Activated CD8-positive, alpha-beta memory T cell treated with anti-CD3 and anti-CD28 coated beads, Interleukin-2, amount 50 U/mL, for 4 hours (primary cell): ENCODE data around the gene LYSMD2.
A peak's percentile ranks its signal among the peaks of the same experiment; 100 is the strongest.
"Not testable (repeated sequence)": the region's sequence is repeated elsewhere in the genome, so short reads cannot be mapped to it uniquely, and the experiment has no call there.

Source experiments
- DNase-seq: peaks from one replicate; pipeline ENCODE4 v3.0.0-alpha.2; 2020

The LYSMD2 gene, protein sequence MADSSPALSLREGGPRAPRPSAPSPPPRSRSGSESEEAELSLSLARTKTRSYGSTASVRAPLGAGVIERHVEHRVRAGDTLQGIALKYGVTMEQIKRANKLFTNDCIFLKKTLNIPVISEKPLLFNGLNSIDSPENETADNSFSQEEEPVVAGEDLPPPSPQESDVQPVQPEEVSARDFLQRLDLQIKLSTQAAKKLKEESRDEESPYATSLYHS

DNA sequence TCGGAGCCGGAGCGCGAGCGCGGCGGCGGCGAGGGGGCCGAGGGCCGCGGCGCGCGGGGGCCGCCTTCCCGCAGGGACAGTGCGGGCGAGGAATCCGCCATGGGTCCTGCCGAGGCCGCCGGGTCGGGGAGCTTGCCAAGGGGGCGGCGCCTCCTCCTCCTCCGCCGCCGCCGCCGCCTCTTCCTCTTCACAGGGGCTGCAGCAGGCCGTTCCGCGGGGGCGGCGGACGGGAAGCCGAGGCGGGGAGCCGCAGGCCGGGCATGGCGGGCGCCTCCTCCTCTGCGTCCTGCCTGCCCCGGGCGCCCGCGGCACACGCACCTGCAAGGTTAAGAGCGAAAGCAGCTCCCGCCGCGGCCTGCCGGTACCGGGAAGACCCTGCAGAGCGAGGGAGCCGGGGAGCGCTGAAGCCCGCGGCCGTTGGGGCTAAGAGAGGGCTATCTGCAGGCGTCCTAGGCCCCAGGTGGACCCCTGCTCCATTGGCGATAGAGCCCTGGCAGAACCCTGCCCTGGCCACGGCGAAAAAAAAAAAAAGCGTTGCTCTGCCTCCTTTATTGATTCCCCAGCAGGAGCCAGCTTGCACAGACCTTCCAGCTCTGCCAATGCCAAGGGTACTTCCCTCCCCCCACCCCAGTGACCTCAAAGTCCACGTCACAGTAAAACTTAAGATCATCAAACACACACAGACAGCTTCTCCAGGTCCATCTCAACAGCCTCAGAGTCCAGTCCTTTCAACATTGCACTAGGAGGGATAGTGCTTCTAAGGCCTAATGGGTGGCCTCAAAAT lies at the start of gene LYSMD2:
LYSMD2 (minus strand) TSS at position 134 of the 784 bp plus-strand sequence; CDS start at position 101, 33 bp downstream.
- peak; percentile 79 for DNase-seq

DNA sequence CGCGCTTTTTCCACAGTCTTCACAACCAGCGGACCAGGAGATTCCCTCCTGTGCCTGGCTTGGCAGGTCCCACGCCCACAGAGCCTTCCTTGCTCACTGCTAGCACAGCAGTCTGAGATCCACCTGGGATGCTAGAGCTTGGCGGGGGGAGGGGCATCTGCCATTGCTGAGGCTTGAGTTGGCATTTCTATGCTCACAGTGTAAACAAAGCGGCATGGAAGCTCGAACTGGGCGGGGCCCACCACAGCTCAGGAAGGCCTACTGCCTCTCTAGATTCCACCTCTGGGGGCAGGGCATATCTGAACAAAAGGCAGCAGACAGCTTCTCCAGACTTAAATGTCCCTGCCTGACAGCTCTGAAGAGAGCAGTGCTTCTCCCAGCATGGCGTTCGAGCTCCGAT lies 49.7 kb upstream of the LYSMD2 start:
- DNase-seq, result not testable (repeated sequence)

DNA sequence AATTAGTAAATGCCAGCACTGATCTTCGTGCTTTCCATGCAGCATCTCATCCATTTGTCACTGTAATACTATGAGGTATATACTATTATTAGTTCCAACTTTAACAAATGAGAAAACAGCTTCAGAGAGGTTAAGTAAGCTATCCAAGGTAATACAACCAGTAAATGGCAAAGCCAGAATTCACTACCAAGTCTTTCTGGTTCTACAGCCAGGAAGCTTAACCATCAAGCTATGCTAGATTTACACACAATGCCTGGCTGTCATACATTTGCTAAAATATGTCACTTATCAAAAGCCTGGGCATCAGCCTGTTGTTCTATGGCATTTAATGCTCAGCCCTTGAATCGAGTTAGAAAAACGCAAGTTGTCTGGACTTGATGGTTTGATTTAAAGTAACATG lies 46.5 kb upstream of the LYSMD2 start:
- DNase-seq, result no peak

DNA sequence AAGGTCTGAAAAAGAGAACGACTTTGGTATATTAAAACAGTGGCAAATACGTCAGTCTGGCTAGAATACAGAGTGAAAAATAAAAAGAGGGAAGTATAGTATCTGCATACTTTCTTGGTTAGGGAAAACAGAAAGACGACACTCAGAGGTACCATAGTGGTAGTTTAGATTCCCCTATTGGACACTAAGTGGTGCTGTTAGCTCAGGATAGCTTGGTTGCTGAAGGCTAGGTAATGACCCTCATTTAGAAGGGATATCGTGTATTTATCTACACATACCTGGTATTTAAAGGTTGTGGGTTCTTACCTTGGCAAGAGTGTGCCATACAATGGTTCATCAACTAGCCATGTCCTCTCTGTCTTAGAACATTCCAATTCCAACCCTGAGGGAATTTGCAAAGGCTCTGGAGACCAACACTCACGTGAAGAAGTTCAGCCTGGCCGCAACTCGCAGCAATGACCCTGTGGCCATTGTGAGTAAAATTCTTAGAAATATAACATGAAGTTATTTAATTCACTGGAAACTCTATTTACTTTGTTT lies 45.0 kb upstream of the LYSMD2 start:
- no peak for DNase-seq

DNA sequence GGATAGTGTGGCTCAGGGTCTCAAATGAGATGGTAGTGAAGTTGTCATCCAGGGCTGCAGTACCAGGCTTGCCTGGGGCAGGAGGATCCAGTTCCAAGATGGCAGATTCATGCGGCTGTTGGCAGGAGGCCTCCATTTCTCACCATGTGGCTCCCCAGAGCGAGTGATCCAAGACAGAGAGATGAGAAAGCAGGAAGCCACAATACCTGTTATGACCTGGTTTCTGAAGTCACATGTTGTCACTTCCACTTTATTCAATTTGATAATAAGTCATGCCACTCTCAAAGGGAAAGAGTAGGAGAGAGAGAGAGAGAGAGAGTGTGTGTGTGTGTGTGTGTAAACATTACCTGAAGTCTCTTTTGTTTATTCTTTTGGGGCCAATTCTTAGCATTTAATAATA lies 44.1 kb upstream of the LYSMD2 start:
- no peak for DNase-seq

DNA sequence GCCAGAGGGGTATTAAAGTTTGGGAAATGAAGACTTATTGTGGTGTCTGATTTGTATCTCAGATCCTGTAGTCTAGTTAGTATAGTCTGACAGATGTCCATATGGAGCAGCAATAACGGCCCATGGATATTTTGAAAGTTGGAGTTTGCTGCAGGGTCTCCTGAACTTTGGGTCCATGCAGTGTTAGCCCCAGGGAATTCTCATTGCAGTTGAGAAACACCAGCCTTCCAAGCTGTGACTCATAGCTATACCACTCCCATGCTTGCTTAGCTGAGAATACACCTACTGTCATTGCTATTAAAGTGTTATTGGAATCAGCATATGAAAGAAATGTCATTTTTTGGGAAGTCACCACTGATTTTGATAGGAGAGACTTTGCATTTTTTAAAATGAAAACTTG lies 43.2 kb upstream of the LYSMD2 start:
- no peak for DNase-seq

DNA sequence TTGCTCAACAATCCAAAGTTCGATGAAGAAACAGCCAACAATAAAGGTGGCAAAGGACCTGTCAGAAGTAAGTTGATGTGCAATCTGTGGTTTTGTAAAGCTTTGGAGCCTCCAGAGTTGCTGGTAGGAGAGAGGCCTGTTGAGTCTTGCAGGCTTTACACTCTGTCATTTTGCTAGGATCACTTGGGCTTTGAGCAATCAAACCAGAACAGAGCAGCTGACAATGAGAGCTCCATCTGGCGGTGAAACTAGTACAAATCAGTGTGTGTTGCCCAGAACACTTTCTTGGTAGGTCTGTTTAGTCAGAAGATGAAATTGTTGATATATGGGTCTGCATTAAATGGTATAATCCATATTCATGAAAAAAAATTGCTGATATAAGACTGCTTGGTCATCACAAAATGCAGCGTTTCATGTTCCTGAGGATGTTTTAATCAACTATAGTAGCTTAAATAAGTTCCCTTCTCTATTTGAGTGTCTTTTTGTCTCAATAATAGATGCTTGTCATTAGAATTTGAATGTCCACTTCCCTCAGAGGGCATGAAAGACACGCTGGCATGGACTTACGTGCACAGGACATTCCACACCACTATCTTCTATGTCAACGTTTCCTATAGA lies 39.6 kb upstream of the LYSMD2 start:
- DNase-seq, result peak; percentile 60

DNA sequence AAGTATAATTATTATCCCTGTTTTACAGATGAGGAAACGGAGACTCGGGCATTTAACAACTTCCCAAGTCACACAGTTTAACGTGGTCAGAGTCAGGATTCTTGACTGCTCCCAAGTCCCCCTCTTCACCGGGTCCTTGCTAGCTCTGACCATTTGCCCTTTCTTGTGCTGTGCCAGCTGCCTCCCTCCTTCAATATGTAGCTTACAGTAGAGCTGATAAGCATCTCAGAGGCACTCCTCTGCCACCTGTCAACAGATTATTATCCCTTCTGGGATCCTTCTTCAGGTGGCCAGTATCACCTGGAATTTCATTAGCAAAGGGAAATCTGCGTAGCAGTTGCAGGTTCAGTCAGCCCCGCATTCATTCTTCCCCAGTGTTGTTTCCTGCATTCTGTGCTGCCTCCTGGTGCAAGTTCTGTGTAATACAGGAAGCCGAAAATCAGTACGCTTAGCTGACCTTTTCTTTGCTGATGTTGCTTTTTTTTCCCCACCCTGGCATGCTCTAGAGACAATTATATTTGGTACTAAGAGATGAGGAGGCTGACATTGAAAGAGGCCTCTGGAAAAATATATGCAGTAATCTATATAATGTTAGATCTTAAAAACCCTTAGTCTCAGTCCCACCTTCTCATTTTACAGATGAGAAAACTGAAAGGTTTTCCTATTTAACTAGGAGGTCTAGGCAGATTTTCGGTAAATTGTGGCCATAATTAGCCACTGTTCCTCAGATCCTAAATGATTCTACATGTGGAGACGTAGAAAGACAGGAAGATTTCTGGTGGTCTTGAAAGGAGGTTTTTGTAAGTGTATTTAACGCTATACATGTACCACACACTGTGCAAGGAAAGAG lies 38.7 kb upstream of the LYSMD2 start:
- peak; percentile 51 for DNase-seq

DNA sequence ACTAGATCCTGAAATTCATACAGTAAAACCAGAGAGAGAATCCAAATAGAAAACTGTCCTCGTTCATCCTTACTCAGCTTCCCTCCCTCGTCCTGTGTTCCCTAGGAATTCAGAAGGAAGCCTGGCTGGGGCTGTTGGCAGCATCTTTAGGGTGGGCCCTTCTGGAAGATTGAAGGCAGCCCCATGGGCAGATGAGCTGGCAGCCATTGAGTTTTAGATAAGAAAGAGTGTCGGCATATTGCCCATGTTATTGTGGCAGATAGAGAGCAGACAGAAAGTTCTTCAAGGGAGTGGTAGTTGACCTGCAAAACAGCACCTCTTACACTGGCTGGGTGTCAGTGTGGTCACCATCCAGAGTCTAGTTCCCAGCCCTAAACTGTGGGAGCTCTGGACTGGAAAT lies 37.5 kb upstream of the LYSMD2 start:
- no peak for DNase-seq

DNA sequence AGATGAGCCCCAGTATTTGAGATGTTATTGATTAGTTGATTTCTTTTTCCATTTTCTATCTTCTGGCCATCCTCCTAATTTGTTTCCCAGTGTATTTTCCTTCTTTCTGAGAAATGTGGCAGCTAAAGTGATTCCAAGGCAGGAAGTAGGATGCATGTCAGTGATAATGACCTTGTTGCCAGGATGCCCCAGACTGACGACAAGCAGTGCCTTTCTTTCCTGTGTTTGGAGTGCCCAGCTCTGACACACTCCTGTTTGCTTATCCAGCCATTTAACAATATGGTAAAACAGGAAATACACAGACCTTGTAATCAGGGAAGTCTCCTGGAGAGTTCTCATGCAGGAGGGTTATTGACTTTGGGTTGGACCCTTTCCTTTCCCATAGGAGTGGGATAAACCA lies 34.3 kb upstream of the LYSMD2 start:
- DNase-seq, result no peak

DNA sequence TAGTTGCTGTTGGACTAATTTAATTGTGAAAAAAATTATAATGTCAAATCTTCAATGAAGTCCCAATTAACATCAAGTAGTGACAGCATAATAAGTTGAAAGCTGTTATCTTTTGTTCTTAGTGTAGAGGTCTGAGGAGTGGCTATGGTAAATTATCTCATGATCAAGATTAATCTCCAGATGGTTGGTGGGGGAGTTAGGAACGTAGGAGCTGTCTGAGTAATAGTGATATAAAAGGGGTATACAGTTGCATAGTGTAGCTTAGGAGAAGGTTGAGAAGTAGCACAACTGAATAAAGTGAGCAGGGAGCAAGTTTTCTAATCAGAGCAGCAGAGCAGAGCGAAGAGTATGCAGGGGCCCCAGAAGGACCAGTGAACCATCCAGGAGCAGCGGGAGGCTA lies 33.4 kb upstream of the LYSMD2 start:
- DNase-seq, result no peak

DNA sequence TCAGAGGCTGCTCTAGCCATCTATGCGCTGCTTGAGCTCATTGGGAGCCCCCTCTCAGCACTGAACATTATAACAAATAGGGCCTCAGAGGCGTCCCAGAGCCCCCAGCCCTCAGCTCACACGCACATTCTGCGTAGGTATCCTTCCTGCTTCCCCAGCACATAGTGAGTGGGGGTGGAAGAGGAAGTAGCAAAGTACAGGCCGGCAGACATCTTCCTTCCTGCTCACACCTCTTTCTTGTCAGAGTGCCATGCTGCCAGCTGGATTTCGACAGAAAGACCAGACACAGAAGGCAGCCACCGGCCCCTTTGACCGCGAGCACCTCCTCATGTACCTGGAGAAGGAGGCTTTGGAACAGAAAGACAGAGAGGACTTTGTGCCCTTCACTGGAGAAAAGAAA lies 30.6 kb upstream of the LYSMD2 start:
- peak; percentile 17 for DNase-seq

DNA sequence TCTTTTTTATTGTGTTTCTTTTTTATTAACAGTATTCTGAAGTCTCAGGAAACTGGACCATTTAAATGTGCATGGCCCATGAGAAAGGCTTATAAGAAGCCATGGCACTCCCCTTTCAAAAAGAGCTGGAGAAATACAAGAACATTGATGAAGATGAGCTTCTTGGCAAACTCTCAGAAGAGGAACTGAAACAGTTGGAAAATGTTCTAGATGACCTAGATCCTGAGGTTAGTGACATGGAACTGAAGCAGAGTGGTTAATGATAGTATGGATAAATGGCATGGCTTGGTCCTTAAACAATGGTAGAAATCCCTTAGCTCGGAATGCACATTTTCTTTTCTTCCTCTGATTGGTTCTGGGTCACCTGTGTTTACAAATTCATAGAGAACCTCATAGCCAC lies 28.9 kb upstream of the LYSMD2 start:
- no peak for DNase-seq

DNA sequence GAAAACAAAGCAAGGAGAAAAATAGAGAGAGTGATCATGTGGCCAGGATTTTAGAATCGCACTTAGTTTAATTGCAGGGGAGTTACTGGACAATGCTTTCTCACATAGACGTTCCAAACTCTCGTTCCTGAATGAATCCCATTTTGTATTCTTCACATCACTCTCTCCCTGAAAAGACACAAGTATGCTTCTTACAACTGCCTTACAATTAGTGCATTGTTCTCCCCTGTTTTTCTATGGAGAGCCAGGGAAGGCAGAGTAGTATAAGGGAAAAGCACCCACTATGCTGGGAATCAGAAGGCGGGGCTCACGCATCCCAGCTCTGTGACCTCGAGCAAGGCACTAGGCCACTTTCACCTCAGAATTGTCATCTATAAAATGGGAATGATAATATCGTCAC lies 28.3 kb upstream of the LYSMD2 start:
- DNase-seq, result no peak

DNA sequence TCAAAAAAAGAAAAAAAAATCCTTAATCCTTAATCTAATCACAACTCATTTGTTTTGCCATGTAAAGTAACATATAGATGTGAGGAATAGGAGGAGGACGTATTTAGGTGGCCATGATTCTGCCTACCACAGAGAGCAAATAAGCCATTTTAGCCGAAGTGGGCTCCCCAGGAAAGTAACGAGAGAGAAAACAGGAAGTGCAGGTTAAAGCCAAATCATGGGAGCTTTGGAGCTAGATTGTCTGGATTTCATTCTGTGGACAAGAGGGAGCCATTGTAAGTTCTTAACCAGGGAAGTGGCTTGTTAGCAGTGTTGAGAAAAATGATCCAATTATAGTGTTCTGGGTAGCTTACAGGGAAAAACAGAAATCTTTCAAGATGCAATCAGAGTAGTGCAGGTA lies 23.4 kb upstream of the LYSMD2 start:
- no peak for DNase-seq

DNA sequence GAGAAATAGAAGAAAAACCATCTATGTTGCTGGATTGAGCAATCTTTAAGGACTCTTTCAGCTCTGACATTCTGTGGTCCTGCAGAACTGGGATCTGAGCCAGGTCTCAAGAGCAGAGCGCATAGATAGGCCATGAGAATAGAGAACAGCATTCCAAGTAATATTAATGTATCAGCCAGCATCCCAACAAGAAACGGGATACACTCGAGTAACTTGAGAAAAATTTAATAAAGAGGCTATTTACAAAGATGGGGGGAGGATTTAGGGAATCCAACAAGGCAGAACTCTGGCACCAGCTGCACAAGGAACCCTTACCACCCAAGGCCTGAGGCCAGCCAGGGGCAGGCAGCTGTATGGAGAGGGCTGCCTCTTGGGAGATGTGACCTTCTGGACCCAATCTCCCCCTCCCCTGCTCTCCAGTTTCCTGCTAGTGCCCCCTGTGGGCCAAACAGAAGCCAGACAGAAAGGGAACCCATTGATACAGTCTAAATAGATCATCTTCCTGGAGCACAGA lies 22.2 kb upstream of the LYSMD2 start:
- DNase-seq, result no peak

DNA sequence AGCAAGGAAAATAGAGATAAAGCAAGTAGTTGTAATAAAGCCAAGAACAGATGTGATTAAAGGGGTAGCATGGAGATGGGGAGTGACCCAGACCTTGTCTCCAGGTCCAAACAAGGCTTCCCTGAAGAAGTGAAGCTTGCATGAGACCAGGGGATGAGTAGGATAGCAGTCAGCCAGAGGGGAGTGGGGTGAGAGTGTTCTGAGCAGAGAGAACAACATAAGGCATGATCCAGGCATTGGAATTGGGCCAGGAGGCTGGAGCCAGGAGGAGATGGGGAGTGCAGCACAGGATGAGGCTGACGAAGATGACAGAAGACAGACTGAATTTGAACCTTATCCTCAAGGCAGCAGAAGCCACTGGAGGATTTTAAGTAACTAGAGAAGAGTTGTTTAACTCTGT lies 21.2 kb upstream of the LYSMD2 start:
- no peak for DNase-seq

DNA sequence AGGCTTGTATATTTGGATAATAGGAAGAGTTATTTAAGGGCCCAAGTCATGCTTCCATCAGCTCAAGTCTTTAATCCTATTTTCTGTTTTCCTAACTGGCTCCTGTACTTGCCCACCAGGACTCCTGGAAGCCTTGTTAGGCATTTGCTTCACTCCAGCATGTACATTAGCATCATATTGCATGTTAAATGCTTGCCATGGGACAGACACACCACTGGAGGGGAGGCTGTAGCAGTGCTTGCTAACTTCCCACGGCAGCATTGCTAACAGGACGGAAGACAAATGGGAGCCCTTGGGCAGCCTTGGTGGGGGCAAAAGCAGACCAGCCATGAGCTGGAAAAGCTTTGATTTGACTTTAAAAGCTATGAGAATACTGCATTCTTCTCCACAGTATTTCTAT lies 20.0 kb upstream of the LYSMD2 start:
- no peak for DNase-seq

DNA sequence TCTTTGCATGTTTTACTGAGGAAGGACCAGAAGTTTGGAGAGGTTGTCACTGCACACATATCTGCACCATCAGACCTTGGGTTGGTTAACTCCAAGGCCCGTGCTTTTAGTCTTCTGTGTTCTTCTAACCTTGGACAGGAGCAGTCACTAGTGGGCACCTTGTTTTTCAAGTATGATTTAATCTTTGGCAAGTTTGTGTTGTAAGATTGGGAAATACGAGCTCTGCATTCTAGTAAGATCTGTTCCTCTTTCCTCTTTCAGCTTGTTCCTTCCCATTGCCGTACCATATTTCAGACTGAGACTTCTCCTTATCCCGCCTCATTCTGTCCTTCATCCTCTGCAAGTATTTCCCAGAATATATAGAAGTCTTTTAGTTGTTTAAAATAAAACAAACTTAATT lies 19.0 kb upstream of the LYSMD2 start:
- DNase-seq, result no peak

DNA sequence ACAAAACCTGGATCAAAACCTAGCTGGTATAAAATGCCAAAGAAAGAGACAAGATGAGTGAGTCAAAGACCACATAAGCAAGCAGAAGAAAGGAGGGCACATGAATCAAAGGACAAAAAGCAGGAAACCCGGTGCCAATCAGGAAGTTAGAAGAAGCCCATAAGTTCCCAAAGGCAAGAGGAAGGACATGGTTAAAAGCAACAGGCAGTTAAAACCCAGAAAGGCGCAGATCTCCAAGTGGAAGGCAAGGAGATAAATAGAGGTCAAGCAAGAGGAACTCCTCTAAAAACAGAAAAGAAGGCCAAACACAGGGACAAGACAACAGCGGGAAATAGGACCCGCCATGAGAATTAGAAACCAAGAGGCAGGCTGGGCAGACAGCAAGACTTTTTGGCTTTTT lies 18.3 kb upstream of the LYSMD2 start:
- DNase-seq, result no peak

DNA sequence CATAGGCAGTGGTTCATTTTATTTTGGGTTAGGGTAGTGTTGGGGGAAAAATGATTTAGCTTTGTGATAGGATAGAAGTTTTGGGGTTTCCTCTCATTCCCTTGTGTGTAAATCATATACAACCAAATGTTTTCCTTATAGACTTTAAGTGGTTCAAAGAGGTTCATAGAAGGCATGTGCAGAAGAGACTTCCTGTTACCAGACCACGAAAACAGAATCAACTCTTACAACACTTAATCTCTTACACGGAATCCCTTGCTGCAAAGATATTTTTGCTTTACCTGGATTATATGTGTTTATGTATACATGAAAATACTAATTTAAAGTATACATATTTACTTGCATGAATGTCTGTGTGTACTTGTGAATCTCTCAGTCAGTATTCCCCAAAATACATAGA lies 16.8 kb upstream of the LYSMD2 start:
- DNase-seq, result no peak

DNA sequence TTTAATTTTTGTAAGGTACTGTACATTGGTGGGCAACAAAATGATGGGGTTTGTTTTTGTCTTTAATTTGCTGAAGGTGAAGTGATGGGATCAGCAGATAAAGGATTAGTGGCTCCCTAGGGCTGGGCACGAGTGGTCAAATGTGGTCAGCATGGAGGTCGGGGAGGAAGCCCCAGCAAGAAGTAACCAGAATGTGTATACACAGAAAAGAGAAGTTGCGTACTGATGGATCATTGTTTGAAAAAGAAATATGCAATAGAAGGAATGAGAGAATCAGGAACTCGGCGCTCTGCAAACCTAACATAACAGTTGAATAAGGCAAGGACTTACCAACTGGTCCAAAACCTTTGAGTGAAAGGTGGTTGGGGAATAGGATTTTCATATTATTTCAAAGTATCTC lies 15.4 kb upstream of the LYSMD2 start:
- DNase-seq, result no peak
